Activated T-helper 1 cell treated with anti-CD3 and anti-CD28 coated beads, Interleukin-2, amount 50 U/mL, for 16 hours (primary cell): ENCODE measurements around the gene SPINK2.

Experiments
- DNase-seq, 2 donors: peaks; one replicate each; pipeline ENCODE4 v3.0.0-alpha.2; 2020; ENCODE audit warnings: low read depth in 1 of 2, low spot score in 1 of 2

Gene SPINK2

DNA sequence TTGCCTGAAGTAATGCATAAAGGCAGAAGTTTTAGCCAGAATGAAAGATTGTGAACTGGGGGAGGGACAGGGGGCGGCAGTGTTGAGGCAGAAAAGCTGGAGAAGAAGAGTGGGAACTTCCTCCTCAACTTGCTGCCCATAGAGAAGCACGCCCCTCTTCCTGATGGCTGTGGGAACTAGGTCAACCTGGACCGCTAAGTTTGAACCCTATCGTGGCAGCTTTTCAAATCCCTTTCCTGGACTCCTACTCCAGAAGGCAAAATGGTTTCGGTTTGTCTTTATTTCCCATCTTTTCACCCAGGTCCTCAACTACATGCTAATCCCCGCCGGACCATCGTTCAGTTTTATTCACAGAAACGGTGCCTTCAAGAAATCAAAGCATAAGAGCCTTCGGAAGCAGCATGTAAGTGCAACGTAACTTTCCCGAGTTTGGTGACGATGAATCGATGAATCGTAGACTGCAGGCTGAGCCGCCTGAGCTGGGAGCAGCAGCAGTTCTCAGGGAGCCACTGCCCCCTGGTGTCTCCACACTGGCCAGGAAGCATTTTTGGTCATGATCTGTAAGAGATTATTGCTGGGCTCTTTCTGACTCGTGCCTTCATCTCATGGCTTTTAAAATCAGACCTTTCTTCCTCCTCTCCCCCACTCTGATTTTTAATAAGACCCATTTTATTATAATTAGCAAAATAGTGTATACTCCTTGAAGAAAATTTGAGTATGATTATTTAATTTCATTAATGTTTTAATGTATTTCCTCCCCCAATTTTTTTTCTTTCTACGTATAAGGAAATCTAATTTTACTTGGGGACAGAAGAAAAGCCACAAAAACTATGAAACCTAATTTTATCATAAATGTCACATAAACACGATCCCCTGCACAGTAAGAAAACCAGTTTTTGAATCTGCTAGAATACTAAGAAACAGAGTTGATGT lies 21.4 kb downstream of the SPINK2 start:
- peak; percentile 64 to 70 for DNase-seq

DNA sequence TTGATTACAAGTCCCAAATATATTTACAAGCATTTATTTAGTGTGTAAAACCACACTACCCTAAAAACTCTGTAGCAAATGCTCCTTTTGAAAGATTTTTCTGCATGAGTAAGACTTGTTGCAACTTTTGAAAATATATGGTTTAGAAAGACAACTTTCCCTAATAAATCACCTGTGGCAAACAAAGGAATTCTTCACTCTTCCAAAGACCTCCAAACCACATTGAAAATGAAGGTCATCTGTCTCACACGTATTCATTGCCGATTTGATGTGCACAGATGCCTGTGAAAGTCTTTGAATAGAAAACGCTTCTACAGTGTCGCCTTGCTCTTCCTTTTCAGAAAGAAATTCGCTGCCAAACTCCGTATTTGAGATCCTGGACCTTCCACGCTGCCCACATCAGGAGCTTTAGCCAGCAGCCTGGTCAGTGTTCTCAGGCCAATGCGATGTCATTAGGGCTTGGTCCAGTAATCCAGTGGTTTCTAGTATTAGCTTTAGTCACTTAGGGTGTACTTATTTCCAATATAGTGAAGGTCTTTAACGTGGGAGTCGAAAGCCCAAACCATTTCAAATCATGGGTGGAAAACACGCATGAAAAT lies 22.2 kb downstream of the SPINK2 start:
- no peak for DNase-seq

DNA sequence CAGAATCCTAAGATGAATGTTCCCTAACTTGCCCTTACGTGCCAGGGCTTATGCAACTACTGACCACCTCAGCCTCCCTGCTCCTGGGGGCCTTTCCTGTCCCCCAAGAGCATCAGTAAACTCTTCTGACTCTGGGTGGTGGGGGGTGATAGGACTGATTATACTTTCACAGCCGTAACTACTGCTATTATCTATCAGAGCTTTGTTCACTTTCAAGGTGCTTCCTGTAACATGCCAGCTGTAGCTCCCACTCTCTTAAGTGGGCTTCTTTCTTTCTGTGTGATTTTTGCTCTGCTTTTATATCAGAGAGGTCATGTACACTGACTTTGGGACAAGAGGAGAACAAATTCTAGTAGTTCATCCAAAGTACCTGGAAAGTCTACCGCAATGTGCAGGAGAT lies 25.3 kb downstream of the SPINK2 start:
- no peak for DNase-seq

DNA sequence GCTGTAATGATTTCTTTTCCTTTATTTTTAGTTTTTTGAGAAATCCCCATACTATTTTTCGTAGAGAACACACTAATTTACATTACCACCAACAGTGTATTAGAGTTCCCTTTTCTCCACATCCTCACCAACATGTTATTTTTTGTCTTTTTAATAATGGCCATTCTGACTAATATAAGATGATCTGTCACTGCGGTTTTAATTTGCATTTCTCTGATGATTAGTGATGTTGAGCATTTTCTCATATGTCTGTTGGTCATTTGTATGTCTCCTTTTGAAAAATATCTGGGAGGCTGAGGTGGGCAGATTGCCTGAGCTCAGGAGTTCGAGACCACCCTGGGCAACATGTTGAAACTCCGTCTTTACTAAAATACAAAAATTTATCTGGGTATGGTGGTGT lies 30.2 kb downstream of the SPINK2 start:
- DNase-seq, result no peak

DNA sequence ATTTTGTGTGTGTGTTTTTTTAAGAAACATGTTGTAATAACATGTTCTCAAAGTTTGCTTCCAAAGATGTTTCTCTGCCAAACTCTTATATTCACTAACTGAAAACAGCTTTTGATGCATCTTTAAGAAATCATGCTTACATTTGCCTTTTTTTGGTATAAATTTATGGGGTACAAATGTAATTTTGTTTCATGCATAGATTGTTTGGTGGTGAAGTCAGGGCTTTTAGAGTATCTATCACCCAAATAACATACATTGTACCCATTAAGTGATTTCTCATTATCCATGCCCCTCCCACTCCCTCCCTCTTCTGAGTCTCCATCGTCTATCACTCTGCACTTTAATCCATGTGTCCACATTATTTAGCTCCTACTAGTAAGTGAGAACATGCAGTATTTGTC lies 30.8 kb downstream of the SPINK2 start:
- no peak for DNase-seq

DNA sequence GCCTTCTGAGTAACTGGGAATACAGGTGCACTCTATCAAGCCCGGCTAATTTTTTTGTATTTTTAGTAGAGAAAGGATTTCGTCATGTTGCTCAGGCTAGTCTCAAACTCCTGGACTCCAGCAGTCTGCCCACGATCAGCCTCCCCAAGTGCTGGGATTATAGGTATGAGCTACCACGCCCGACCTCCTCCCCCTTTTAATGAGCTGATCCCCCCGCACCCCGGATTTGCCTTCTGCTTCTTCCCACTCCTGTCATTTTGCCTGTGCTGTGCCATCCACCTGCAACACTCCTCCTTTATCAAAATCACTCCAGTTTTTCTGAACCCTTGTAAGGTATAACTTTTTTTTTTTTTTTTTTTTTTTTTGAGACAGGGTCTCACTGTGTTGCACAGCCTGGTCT lies 33.4 kb downstream of the SPINK2 start:
- DNase-seq, result no peak

GRCh38 chr4:56787380-56787779 lies 34.1 kb downstream of the SPINK2 start:
- DNase-seq, result no peak

- no peak for DNase-seq
Observed at GRCh38 chr4:56786955-56787354, 34.5 kb downstream of the SPINK2 start.

DNA sequence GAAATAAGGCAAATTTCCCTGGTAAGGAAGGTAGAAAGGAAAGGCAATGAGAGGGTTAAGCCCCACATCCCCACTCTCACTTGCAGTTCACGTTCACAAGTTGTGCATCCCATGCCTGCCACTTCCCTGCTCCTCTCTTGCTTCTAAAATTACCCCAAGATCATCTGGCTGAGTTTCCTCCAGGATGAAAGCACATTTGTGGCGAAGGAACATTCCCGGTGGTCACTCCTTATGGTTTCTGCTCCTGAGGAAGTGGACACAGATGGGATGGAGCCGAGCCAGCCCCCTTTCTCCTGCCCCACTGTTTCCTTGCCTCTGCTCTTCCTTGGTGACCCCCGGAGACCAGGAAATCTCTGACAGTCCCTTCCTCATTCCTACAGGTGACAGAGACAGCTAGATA lies 37.5 kb downstream of the SPINK2 start:
- no peak for DNase-seq

DNA sequence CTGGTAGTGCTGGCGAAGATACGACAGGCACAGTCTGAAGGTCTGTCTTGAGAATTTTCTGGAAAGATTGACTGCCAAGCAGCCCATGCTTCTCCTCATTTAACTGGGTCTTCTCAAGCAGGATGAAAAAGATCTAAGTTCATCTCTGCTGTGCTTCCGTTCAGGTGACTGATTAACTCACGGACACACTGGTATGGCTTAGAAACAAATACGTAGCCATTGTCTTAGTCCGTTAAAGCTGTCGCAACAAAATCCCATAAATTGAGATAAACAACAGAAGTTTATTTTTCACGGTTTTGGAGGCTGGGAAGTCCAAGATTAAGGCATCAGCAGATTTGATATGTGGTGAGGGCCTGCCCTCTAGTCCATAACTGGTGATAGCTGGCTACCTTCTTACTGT lies 39.5 kb downstream of the SPINK2 start:
- DNase-seq, result no peak

DNA sequence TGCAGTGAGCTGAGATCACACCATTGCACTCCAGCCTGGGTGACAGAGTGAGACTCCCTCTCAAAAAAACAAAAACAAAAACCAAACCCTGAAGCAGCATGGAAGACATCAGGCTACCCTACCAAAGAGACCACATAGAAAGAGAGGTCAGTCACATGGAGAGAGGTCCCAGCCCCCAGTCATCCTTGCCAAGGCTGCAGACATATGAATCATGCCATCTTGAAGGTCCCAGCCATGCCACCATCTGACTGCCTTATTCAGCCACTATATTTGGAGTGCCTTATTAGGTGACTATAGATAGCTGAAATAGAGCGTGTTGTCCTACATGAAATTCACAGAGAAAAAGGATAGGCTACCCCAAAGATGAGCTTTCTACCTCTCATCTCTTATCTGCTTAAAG lies 48.2 kb downstream of the SPINK2 start:
- DNase-seq, result no peak

GRCh38 chr4:56772134-56772533 lies 49.4 kb downstream of the SPINK2 start:
- DNase-seq, result no peak

DNA sequence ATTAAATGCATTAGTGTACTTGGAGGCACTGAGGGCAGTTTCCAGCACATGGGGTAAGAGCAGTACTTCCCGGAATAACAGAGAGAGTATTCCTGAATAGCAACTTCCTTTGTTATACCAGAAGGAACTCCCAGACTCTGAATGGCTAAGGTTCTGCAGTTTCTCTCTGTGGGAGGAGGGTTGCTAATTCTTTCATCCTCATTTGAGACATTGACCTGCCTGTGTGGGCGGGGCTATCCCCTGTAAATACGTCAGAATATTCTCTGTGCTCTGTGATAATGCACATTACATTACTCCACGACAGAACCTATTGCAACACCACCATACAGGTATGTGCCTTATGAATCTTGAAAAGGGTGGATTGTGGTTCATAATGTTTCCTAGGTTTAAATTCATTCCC lies 52.7 kb downstream of the SPINK2 start:
- no peak for DNase-seq

GRCh38 chr4:56768316-56768715 lies 53.2 kb downstream of the SPINK2 start:
- DNase-seq, result no peak

DNA sequence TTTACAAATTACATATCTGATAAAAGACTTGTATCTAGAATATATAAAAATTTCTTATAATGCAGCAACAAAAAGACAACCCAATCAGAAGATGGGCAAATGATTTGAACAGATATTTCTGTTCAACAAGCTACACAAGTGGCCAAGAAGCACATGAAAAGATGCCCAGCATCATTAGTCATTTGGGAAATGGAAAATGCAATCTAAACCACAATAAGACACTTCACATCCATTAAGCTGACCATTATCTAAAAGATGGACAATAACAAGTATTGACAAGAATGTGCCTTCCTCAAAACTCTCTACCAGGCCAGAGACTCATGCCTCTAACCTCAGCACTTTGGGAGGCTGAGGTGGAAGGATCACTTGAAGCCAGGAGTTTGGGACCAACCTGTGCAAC lies 53.9 kb downstream of the SPINK2 start:
- DNase-seq, result no peak

DNA sequence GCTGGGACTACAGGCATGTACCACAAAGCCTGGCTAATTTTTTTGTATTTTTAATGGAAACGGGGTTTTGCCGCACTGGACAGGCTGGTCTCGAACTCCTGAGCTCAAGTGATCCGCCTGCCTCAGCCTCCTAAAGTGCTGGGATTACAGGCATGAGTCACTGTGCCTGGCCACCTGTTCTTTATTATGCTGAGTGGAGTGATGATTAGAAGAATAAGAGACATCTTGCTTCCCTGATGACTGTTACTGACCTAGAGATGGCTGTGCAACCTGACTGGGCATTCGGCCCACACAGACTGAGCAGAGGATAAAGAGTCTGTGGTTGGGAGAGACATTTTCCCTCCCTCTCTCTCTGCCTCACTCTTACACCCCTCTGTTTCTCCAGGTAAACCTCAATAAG lies 56.7 kb downstream of the SPINK2 start:
- DNase-seq, result no peak

- DNase-seq, result no peak
Observed at GRCh38 chr4:56764223-56764622, 57.3 kb downstream of the SPINK2 start.

DNA sequence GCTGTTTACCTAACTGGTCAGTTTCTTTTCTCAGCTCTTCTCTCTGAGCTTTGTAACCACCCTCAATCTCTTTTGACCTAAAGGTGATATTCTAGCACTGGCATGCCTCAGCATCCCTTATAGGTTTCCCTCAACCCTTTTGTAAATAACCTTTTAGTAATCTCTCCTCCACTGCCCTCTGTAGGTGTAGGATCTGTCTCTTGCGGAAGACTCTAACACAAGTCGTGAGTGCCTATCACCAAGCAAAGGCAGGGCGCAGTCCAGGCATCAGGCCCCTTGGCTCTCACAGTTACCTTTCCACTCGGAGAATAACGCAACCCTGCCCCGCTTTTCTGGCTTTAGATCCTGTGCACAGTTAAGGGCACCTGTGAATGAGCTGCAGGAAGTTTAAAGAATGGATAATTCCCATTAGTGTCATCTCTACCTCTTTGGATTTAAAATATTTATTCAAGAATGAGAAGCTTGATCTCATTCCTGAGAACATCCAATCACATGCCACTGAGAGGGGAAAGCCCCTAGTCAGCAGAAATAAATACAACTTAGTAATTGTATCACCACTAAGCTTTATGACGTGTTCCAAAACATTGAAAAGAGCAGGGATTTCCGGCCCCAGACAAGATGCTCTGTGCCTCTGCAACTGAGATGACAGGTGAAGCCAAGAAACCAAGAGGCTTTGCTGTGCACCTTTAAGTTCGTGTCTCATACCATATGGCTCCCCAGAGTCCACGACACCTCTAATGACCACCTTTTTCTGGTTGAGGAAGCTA lies 58.8 kb downstream of the SPINK2 start:
- peak in 1 of 2 donors; percentile 1 for DNase-seq

DNA sequence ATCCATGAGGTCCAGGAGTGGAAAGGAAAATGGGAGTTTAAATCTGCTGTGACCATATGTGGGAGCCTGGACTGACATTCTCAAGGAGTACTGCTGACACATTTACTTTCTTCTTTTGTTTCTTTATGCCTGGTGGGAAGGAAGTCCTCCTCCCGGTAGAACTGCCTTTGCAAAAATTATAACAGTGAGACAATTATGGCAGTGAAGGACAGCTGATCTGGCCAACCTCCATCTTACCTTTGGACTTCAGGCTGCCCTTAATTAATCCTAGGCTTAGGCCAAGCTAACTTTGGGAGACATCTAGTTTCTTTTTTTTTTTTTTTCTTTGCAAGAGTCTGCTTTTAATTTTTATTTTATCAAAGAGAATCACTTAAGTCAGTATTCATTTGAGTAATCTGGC lies 61.3 kb downstream of the SPINK2 start:
- no peak for DNase-seq
